PFSK-1 (cell line): ENCODE data around the gene SLC66A2.

Experiments used
- REST ChIP-seq, 2 experiments: IDR thresholded peaks; 2 replicates each; pipeline versions ENCODE4 v1.6.1 to v1.8.0; 2011 to 2012; ENCODE audit warnings: low read depth in 2 of 2, low read length in 2 of 2, control low read depth in 1 of 2, inconsistent platforms in 1 of 2, mild to moderate bottlenecking in 1 of 2, moderate library complexity in 1 of 2; ENCODE audit not compliant: insufficient read depth in 1 of 2
- SIN3A ChIP-seq: IDR thresholded peaks from 2 replicates; pipeline ENCODE4 v1.6.1; 2012; ENCODE audit warnings: mild to moderate bottlenecking, low read length, moderate library complexity, borderline replicate concordance; ENCODE audit not compliant: insufficient read depth

- TF ChIP-seq SIN3A: no peak
- no peak for TF ChIP-seq REST (IDR thresholded peaks at IDR 0.05; ENCODE audit: insufficient read depth in 1 of 2, low read depth in 2 of 2, low read length in 2 of 2)
Observed at GRCh38 chr18:79917169-79917852, 34.1 kb downstream of the SLC66A2 start.
